Sigmoid colon (tissue), 7 donors: Measurements from ENCODE around the gene TJP3. TPM values are rescaled to one million over a fixed set of nuclear protein-coding genes. Genes with fewer than 3 reads are reported as not detected.

ENCODE experiments used
- DNase-seq: peaks from one replicate; pipeline ENCODE4 v3.0.0-alpha.2; 2019
- H3K27ac ChIP-seq, 4 donors: fragments of 200-600 bp; sonication (generic); one replicate each; pipeline ENCODE4 v1.5.1; 2016 to 2019; ENCODE audit warnings: mild to moderate bottlenecking in 1 of 4
- H3K27me3 ChIP-seq, 3 donors: fragments of 200-600 bp; sonication (generic); one replicate each; pipeline ENCODE4 v1.5.1; 2019; ENCODE audit warnings: mild to moderate bottlenecking in 1 of 3
- H3K36me3 ChIP-seq, 4 donors: fragments of 200-600 bp; sonication (generic); one replicate each; pipeline ENCODE4 v1.5.1; 2016 to 2019
- H3K4me1 ChIP-seq, 4 donors: fragments of 200-600 bp; sonication (generic); one replicate each; pipeline ENCODE4 v1.5.1; 2017 to 2019
- H3K4me3 ChIP-seq, 4 donors: fragments of 200-600 bp; sonication (generic); one replicate each; pipeline ENCODE4 v1.5.1; 2017 to 2019; ENCODE audit warnings: mild to moderate bottlenecking in 2 of 4, moderate library complexity in 1 of 4
- H3K9me3 ChIP-seq, 4 donors: fragments of 200-600 bp in 3 of 4; sonication (generic) in 3 of 4; one replicate each; pipeline versions ENCODE4 v1.5.1 to v1.6.1; 2013 to 2019
- EP300 ChIP-seq, 4 donors: sonication (generic); formaldehyde crosslinking; IDR thresholded peaks; one replicate each; pipeline ENCODE4 v1.6.1; 2017; ENCODE audit warnings: antibody characterized with exemption in 4 of 4
- POLR2A ChIP-seq, 2 donors: fragments of 450-650 bp; IDR thresholded peaks; one replicate each; pipeline ENCODE4 v1.6.1; 2016; ENCODE audit warnings: antibody characterized with exemption in 2 of 2, mild to moderate bottlenecking in 2 of 2, moderate library complexity in 2 of 2
- POLR2AphosphoS5 ChIP-seq, 4 donors: sonication (generic); formaldehyde crosslinking; IDR thresholded peaks; one replicate each; pipeline ENCODE4 v1.6.1; 2017; ENCODE audit warnings: antibody characterized with exemption in 4 of 4
- WGBS, 2 donors: extraction: QIAGEN DNeasy Blood & Tissue Kit; methylation state at CpG; one replicate each; pipeline ENCODE4 v1.1.7; 2013; 5-methylcytosine and 5-hydroxymethylcytosine counted together
- intact Hi-C: fragments of 100-400 bp; cut with DNase I; formaldehyde crosslinking; loops from one replicate; pipeline ENCODE4 v1.15.1; 2023
- polyA plus RNA-seq, 3 donors: library from polyadenylated mRNA; stranded (reverse); fragments of 200-250 nt; gene quantifications; one replicate each; pipeline ENCODE4 v1.2.3, GENCODE V29; 2013
- total RNA-seq, 4 donors: library from RNA; depleted of rRNA; stranded (reverse); fragments of >200 nt; gene quantifications; one replicate each; pipeline ENCODE4 v1.1.0, GENCODE V29; 2016
- TF ChIP-seq, protein P1 (sequence below), 4 experiments: fragments of 450-650 bp in 3 of 4; fragments of 200-600 bp in 1 of 4; IDR thresholded peaks; one replicate each; pipeline ENCODE4 v1.5.1; 2016 to 2019; ENCODE audit warnings: antibody characterized with exemption in 4 of 4, mild to moderate bottlenecking in 3 of 4, moderate library complexity in 2 of 4
- donor health status: healthy with polysubstance abuse.
- donor health status: Bipolar disorder and iron deficiency.
- donor health status: healthy.

Gene TJP3, protein sequence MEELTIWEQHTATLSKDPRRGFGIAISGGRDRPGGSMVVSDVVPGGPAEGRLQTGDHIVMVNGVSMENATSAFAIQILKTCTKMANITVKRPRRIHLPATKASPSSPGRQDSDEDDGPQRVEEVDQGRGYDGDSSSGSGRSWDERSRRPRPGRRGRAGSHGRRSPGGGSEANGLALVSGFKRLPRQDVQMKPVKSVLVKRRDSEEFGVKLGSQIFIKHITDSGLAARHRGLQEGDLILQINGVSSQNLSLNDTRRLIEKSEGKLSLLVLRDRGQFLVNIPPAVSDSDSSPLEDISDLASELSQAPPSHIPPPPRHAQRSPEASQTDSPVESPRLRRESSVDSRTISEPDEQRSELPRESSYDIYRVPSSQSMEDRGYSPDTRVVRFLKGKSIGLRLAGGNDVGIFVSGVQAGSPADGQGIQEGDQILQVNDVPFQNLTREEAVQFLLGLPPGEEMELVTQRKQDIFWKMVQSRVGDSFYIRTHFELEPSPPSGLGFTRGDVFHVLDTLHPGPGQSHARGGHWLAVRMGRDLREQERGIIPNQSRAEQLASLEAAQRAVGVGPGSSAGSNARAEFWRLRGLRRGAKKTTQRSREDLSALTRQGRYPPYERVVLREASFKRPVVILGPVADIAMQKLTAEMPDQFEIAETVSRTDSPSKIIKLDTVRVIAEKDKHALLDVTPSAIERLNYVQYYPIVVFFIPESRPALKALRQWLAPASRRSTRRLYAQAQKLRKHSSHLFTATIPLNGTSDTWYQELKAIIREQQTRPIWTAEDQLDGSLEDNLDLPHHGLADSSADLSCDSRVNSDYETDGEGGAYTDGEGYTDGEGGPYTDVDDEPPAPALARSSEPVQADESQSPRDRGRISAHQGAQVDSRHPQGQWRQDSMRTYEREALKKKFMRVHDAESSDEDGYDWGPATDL
- total RNA-seq (1 to 10 TPM in 1 of 4 donors, under 1 TPM in 2, not detected in 1; 0.33 to 2.8 (median 0.36) TPM), polyA plus RNA-seq (100 to 1,000 TPM; 158 to 245 (median 168) TPM)

DNA sequence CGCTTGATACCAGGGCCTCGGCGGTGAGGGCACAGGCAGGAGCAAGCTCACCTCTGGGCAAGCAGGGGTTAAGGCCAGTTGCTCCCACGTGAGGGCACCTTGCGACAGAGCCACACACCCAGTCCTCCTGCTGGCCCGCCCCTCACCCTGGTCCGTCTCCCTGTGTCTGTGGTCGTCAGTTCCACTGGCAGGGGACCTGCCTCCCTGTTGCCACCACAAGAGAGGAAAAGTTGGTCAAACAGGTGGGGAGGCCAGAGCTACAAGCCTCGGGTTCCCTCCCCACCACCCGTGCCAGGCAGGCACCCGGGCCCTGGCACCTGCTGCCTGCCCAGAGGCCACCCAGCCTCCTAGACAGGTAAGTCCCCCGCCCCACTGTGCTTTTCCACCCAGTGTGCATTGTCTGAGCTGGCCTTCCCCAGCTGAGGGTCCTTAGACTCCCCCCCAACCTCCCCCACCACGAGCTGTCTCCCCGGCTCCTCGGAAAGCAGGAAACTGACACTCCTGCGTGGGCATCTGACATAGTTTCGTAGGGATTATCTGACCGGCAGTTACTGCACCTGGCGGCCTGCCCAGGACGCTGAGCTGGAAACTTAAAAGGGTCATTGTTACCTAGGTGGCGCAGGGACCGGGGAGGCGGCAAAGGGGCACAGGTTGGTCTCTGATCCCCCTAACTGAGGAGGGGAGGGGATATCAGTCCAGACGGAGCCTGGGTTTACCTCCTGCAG is at the start of gene TJP3:
TSS of gene TJP3 (plus strand) at position 178 of the 725 bp plus-strand sequence. CDS start 20,049 bp downstream, outside the sequence.
- no peak for DNase-seq
- 5 to 28% methylated on average over 24 of the region's 24 CpGs for WGBS, 2 donors
- intact Hi-C loops: no loop called here
- Histone ChIP-seq H3K9me3 (no peaks in the 10 kb centered on the region), H3K4me3 (peak within 1 kb of the TSS in 1 of 4 donors; percentile 11), H3K27me3 (peaks cover 0 to 3% (median 0%) of the 10 kb centered on the region in 3 donors), H3K36me3 (no peaks in the 10 kb centered on the region), H3K4me1 (peaks cover 0 to 13% (median 3%) of the 10 kb centered on the region in 4 donors), H3K27ac (peak within 1 kb of the TSS in 1 of 4 donors; percentile 47)
- peak in 1 of 4 donors; percentile 45 for TF ChIP-seq POLR2AphosphoS5 (IDR thresholded peaks at IDR 0.05)
- TF ChIP-seq POLR2A (IDR thresholded peaks at IDR 0.05): peak in 1 of 2 donors; percentile 68
- TF ChIP-seq, protein P1, sequence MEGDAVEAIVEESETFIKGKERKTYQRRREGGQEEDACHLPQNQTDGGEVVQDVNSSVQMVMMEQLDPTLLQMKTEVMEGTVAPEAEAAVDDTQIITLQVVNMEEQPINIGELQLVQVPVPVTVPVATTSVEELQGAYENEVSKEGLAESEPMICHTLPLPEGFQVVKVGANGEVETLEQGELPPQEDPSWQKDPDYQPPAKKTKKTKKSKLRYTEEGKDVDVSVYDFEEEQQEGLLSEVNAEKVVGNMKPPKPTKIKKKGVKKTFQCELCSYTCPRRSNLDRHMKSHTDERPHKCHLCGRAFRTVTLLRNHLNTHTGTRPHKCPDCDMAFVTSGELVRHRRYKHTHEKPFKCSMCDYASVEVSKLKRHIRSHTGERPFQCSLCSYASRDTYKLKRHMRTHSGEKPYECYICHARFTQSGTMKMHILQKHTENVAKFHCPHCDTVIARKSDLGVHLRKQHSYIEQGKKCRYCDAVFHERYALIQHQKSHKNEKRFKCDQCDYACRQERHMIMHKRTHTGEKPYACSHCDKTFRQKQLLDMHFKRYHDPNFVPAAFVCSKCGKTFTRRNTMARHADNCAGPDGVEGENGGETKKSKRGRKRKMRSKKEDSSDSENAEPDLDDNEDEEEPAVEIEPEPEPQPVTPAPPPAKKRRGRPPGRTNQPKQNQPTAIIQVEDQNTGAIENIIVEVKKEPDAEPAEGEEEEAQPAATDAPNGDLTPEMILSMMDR (IDR thresholded peaks at IDR 0.05): no peak

DNA sequence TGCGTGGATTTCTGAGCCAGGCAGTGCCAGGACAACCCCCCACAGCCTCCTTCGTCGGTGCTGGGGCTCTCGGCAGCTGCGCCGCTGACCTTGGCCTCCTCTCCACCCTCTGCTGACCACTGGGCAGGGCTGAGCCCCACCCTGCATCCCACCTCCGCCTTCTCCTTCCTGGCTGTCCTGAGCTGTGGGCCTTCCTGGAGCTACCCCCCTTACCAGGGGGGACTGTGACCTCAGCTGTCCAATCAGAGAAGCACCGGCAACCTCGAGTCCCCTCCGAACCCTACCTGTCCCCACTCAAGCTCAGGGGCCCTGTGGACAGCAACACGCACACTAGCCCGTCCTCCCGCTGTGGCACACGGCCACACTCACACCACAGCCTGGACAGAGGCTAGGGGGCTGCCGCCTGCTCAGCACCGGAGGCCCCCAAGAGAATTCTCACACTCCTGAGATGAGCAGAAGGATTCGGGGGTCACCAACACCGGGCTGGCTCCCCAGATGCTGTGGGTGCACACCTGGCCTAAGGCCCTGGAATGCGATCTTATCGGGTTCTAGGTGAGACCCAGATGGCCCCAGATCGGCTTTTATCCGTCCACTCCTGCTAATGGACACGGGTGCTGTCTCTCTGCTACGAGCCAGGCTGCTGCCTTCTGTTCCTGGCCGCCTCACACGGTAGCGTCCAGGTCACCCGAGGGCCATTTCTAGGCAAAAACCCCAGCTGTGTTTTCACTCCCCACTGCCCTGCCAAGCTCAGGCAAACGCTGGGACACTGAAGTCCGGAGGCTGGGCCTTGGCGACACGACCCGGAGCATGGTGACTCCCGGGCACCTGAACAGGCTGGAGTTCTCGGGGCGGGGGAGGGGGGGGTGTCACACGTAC is 49.1 kb upstream of the TJP3 start:
- H3K4me1 ChIP-seq: no peaks in the 10 kb centered on the region
- no peaks in the 10 kb centered on the region for H3K27me3 ChIP-seq
- peaks cover 41 to 97% (median 82%) of the 10 kb centered on the region in 4 donors for H3K36me3 ChIP-seq
- H3K4me3 ChIP-seq: no peak overlapping the region
- H3K9me3 ChIP-seq: no peaks in the 10 kb centered on the region
- no peak overlapping the region for H3K27ac ChIP-seq
- no peak for TF ChIP-seq POLR2A (IDR thresholded peaks at IDR 0.05)
- no peak for TF ChIP-seq POLR2AphosphoS5 (IDR thresholded peaks at IDR 0.05)
- TF ChIP-seq, protein P1 (IDR thresholded peaks at IDR 0.05): no peak
- no peak for TF ChIP-seq EP300 (IDR thresholded peaks at IDR 0.05)
- intact Hi-C loops: no loop called here
- no peak for DNase-seq
- 93 to 94% methylated on average over 37 of the region's 37 CpGs for WGBS, 2 donors

DNA sequence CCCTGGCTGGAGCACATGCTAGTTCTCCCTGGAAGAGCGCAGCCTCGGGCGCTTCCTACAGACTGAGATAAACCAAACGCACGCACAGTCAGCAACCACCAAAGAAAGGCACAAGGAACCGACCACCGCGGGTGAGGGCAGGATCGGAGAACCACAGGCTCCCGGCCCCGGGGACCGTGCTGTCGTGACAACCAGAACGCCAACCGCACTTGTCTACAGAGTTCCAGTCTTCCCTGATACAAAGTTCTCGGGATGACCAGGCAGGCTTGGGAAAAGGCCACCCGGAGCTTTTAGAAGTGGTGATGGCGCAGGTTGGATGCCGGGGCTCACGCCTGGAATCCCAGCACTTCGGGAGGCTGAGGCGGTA is 48.5 kb upstream of the TJP3 start:
- DNase-seq: no peak
- WGBS, 2 donors: 91 to 97% methylated on average over 22 of the region's 22 CpGs
- peaks cover 46 to 97% (median 85%) of the 10 kb centered on the region in 4 donors for H3K36me3 ChIP-seq
- no peaks in the 10 kb centered on the region for H3K9me3 ChIP-seq
- H3K4me1 ChIP-seq: no peaks in the 10 kb centered on the region
- no peak overlapping the region for H3K27ac ChIP-seq
- no peak for TF ChIP-seq POLR2AphosphoS5 (IDR thresholded peaks at IDR 0.05)
- no peak for TF ChIP-seq POLR2A (IDR thresholded peaks at IDR 0.05)
- no peak for TF ChIP-seq EP300 (IDR thresholded peaks at IDR 0.05)
- TF ChIP-seq, protein P1 (IDR thresholded peaks at IDR 0.05): no peak
- no peaks in the 10 kb centered on the region for H3K27me3 ChIP-seq
- H3K4me3 ChIP-seq: no peak overlapping the region
- intact Hi-C loops: no loop called here
